Measurements from ENCODE around the gene HBZ.

DNA sequence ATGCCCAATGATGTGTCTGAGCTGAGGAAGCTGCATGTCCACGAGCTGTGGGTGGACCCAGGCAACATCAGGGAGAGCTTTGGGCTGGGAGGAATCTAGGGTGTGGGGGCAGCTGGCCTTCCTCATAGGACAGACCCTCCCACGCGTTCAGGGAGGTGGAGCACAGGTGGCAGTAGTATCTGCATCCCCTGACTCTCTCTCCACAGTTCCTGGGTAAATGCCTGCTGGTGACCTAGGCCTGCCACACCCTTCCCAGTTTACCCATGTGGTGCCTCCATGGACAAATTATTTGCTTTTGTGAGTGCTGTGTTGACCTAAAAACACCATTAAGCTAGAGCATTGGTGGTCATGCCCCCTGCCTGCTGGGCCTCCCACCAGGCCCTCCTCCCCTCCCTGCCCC lies 16.6 kb downstream of the HBZ start:
- TF ChIP-seq, protein P1, sequence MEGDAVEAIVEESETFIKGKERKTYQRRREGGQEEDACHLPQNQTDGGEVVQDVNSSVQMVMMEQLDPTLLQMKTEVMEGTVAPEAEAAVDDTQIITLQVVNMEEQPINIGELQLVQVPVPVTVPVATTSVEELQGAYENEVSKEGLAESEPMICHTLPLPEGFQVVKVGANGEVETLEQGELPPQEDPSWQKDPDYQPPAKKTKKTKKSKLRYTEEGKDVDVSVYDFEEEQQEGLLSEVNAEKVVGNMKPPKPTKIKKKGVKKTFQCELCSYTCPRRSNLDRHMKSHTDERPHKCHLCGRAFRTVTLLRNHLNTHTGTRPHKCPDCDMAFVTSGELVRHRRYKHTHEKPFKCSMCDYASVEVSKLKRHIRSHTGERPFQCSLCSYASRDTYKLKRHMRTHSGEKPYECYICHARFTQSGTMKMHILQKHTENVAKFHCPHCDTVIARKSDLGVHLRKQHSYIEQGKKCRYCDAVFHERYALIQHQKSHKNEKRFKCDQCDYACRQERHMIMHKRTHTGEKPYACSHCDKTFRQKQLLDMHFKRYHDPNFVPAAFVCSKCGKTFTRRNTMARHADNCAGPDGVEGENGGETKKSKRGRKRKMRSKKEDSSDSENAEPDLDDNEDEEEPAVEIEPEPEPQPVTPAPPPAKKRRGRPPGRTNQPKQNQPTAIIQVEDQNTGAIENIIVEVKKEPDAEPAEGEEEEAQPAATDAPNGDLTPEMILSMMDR (IDR thresholded peaks at IDR 0.05) = no peak
- TF ChIP-seq EP300 (IDR thresholded peaks at IDR 0.05) (no peak), POLR2AphosphoS5 (IDR thresholded peaks at IDR 0.05) (no peak)

All from sigmoid colon (tissue), 4 donors.